HCEC 1CT (cell line): ENCODE data around the gene OSBPL10.
A peak's percentile ranks its signal among the peaks of the same experiment; 100 is the strongest.

ENCODE experiments used
- DNase-seq: peaks from one replicate; pipeline ENCODE4 v3.0.0-alpha.2; 2017

The OSBPL10 gene

GRCh38 chr3:31958701-31959152, 22.3 kb downstream of the OSBPL10 start:
- DNase-seq, result no peak

GRCh38 chr3:31957106-31957505, 24.0 kb downstream of the OSBPL10 start:
- no peak for DNase-seq

DNA sequence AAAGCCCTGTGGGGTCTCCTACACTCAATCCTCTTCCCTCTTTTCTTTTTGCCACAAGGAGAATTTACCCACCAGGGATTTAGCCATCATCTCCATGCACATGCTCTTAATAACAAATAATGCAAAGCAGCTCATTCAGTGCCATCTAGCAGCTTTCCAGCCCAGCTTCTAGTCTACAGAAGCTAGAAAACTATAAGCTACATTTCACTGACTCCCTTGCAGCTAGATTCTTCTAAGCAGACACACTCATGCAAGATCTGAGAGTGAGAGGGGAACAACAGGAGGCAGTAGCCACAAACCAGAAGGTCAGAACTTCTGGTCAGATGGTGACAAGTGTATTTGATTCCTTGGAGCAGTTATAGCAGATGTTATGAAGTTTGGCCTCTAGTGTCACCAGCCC, 25.5 kb downstream of the OSBPL10 start:
- no peak for DNase-seq

GRCh38 chr3:31953636-31954035, 27.4 kb downstream of the OSBPL10 start:
- no peak for DNase-seq

DNA sequence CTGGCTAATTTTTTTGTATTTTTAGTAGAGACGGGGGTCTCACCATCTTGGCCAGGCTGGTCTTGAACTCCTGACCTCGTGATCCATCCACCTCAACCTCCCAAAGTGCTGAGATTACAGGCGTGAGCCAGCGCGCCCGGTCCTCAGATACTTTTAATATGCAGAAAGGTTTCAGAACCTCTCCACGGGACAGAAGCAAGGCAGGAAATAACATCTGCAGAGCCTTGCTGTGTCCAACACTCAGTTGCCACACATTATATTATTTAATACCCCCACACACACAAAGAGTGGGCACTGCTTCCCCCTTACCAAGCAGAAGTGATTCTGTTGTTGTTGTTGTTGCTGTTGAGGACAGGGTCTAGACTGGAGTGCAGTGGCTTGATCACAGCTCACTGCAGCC, 28.0 kb downstream of the OSBPL10 start:
- DNase-seq, result no peak

DNA sequence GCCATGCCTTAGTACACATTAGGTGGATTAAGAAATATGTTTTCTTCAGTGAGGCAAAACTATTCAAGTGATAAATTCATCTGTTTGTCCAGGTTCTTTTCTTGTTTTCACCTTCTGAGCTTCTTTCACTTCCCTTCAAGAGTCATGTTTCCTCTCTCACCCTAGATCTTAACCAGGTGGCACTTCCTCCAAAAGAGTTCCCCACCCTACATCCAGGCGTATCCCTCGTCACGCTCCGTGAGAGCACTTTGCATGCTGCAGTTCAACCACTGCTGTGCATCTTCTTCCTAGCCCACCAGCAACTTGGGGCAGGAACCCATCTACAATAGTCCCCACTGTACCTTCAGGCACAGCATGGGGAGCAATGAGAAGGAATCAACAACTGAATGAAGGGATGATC, 28.9 kb downstream of the OSBPL10 start:
- no peak for DNase-seq

- no peak for DNase-seq
These were observed 32.8 kb downstream of the OSBPL10 start for GRCh38 chr3:31948280-31948679.

DNA sequence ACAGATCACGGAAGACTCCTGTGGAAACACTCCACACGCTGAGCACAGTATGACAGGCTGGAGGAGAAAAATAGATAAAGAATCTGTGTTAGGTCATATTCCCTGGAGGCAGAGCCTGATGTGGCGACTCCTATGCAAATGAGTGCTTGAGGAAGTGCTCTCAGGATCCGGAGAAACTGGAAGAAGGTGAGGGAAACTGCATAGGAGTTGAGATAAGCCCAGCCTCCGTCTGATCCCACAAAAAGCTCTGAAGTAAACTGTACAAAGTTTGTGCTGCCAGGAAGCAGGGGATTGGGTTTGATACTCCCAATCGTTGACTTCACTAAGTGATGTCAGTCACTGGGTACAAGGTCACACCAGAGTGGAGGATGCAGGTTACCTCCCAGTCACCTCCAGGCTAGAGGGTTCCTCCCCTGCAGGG, 33.4 kb downstream of the OSBPL10 start:
- no peak for DNase-seq

DNA sequence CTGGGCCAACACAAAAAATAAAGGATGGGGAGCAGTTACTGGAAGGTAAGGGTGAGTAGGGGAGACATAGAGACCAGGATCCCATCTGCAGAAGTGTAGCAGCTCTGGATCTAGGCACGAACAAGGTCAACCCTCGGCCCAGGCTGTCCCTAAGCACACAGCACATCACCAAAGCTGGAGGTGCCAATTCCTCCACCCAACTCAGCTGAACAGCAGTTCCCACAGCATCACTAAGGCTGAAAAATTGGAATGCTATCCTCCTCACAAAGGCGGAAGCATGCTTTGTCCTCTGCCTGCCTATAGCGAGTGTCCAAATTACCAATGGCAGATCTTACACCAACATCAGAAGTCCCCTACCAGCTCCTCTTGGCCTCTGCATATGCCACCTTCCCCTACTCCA, 33.9 kb downstream of the OSBPL10 start:
- no peak for DNase-seq

GRCh38 chr3:31946484-31947081, 34.5 kb downstream of the OSBPL10 start:
- peak; percentile 60 for DNase-seq

DNA sequence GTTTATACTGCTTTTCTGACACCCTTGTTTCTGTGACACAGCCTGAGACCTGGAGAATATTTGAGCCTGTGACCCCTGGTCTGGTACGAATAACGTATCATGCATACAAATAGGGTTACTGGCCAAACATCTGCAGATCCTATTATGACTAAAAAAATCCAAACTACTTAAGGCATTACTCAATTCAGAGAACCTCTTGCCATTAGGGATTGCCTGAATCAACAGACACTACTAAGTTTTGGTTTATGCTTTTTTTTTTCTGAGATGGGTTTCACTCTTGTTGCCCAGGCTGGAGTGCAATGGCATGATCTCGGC, 35.4 kb downstream of the OSBPL10 start:
- DNase-seq, result peak; percentile 90

DNA sequence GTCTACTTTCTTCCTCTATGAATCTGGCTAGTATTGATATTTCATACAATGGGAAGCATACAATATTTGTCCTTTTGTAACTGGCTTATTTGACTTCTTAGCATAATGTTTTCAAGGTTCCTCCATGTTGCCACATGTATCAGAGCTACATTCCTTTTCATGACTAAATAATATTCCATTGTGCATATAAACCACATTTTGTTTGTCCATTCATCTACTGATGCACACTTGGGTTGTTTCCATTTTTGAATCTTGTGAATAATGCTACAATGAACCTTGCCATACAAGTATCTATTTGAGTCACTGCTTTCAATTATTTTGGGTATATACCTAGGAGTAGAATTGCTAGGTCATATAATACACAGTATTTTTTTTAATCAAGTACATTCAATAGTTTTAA, 38.0 kb downstream of the OSBPL10 start:
- no peak for DNase-seq

DNA sequence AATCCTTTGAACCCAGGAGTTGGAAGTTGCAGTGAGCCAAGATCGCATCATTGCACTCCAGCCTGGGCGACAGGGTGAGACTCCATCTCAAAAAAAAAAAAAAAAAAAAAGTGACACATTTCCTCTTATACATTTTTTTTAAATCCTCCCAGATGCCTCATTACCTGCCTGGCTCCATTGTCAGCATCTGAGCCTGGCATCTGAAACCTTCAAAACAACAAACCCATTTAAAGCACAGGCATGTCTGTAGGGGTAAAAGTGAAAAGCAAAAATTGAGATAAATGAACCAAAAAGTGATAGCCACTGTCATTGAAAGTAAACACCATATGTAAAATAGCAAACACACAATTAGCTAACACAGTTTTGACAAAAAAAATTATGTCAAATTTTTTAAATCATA, 38.6 kb downstream of the OSBPL10 start:
- no peak for DNase-seq

DNA sequence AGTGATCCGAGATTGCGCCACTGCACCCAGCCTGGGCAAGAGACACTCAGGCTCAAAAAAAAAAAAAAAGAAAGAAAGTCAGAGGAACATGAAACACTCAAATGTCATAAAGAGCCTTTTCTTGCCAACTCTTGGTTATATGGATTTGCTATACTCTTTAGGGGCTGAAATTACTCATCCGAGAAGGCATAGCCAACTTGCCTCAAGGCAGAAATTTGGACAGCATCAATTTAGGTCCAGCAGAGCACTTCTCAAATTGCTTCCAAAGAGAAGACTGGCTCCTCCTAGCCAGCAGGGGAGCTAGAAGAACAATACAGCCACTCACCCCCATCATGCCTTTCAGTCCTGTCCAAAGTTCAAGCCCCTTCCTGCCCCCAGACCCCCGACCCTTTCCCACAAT, 43.8 kb downstream of the OSBPL10 start:
- DNase-seq, result no peak

GRCh38 chr3:31936420-31937060, 44.5 kb downstream of the OSBPL10 start:
- DNase-seq, result no peak

GRCh38 chr3:31934866-31935265, 46.2 kb downstream of the OSBPL10 start:
- DNase-seq, result no peak

GRCh38 chr3:31934018-31934417, 47.0 kb downstream of the OSBPL10 start:
- no peak for DNase-seq

- DNase-seq, result no peak
These were observed 48.1 kb downstream of the OSBPL10 start for GRCh38 chr3:31932990-31933389.

- DNase-seq, result no peak
These were observed 51.1 kb downstream of the OSBPL10 start for GRCh38 chr3:31929826-31930502.

GRCh38 chr3:31927811-31928210, 53.3 kb downstream of the OSBPL10 start:
- no peak for DNase-seq

DNA sequence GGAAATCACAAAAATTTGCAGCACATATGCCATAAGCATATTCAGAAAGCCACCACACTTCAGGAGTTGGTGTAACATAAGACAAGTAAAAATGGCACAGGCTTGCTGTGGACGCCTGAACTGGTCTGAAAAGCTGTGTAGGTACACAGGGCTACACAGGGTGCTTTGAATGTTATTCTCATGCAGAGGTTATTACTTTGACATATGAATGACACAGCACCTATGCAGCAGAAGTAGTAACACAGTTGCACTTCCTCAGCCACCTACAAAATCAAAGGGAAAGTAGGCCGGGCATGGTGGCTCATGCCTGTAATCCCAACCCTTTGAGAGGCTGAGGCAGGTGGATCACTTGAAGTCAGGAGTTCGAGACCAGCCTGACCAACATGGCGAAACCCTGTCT, 54.5 kb downstream of the OSBPL10 start:
- no peak for DNase-seq

DNA sequence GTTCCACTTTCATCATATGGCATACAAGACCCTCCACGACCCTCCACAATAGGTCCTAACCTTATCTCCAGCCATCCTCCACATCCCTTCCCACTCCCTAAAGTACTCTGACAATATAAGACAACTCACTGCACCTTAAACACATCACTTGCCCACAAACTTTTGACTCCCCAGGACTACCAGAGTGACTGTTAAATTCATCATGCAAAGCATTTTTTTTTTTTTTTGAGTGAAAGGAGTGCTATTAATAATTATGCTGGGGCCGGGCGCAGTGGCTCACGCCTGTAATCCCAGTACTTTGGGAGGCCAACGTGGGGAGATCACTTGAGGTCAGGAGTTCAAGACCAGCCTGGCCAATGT, 55.8 kb downstream of the OSBPL10 start:
- no peak for DNase-seq

- DNase-seq, result no peak
These were observed 56.3 kb downstream of the OSBPL10 start for GRCh38 chr3:31924610-31925270.

DNA sequence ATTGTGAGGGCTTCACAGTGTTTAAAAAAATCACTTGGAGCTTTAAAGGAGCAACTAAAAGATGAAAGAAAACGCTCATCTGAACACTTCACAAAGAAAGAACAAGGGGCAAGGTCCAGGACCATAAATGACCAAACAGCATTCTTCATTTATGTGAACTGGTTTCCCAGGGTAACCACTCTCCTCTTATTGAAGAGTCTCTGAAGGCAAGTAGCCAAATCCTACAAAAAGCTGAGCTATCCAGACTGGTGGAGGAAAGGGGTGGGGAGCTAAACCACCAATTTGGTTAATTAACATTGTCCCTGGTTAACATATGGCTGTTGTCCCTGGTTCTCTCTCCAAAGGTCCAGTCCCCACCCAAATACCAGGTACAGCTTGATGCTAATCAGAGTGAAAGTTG, 58.1 kb downstream of the OSBPL10 start:
- no peak for DNase-seq
